GM12873 (cell line): Measurements from ENCODE around the gene PRM1.

Experiments
- CTCF ChIP-seq: IDR thresholded peaks from 2 replicates; pipeline ENCODE4 v1.5.1; 2012; ENCODE audit warnings: low read depth, mild to moderate bottlenecking, moderate library complexity, low read length, control low read depth; ENCODE audit not compliant: insufficient read depth; ENCODE audit errors: missing control alignments

The PRM1 gene

DNA sequence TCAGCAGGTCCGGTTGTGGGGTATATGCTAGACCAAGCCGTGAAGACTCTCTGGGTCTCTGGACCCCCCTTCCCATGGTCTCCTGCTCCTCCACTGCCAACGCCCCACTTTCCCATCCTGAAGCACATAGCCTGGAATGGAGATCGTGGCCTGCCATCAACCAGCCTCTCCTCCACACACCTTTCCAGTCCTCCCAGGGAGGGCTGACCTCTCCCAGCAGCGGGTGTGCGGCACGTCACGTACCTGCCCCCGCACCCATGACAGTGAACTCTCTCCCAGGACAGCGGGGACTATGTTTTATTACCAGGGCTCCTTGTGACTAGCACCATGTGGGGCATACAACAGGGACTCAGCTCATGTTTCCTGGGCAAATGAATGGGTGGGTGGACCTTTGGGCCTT is 9.5 kb downstream of the PRM1 start:
- TF ChIP-seq CTCF = no peak

DNA sequence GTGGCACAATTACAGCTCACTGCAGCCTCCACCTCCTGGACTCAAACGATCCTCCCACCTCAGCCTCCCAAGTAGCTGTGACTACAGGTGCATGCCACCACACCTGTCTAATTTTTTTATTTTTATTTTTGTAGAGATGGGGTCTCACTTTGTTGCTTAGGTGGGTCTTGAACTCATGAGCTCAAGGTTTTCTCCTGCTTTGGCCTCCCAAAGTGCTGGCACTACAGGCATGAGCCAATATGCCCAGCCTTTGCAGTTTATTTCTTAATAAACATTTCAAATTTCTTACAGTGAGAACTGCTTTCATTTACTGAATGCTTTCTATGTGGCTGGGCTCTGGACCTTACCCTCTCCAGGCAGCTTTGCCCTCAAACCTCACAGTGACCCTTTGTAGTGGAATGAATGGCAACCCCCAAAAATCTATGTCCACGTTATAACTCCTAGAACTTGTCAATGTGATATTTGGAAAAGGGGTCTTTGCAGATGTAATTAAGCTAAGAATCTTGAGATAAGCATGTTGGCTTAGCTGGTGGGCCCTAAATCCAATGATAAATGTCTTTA is 10.4 kb downstream of the PRM1 start:
- TF ChIP-seq CTCF = no peak

- no peak for TF ChIP-seq CTCF
Measured at GRCh38 chr16:11268921-11269375, 12.2 kb downstream of the PRM1 start, which contains the start of gene TNP2. Gene TNP2, minus strand, starts transcription at chr16:11269325. Its CDS starts 63 bp downstream, at chr16:11269262.

DNA sequence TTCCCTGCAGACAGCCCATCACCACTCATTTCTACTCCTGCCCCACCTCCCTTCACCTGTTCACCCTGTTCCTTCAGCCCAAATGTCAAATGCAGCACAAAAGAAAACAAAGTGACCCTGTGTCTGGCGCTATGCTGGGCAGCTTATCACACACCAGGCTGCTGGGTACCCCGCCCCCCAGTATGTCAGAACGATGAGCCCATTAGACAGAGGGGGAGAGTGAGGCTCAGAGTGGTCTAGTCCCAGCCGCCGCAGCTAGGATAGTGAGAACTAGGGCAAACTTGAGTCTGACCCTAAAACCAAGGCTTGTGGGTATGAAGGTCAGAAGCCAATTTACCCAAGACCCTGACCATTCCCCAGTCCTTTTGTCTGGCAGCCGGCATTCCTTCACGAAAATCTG is 16.0 kb downstream of the PRM1 start:
- no peak for TF ChIP-seq CTCF

GRCh38 chr16:11264155-11264832 is 16.8 kb downstream of the PRM1 start:
- TF ChIP-seq CTCF = no peak

DNA sequence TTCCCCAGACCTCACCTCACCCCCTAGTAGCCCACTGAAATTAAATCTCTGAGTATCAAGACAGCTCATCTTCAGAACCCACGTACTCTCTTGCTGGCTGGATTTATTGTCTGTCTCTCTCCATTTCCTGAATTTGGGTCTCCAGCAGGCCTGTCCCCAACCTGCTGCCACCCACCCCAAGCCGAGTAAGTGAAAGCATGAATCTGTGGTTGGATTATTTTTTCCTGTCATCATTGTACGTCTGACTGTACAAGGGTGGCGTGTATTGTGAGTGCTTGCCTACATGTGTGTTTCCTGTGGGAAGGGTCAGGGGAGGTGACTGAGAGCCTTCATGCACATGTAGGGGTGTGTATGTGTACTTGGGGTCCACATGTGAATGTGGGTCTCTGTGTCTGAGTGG is 17.4 kb downstream of the PRM1 start:
- TF ChIP-seq CTCF = no peak

DNA sequence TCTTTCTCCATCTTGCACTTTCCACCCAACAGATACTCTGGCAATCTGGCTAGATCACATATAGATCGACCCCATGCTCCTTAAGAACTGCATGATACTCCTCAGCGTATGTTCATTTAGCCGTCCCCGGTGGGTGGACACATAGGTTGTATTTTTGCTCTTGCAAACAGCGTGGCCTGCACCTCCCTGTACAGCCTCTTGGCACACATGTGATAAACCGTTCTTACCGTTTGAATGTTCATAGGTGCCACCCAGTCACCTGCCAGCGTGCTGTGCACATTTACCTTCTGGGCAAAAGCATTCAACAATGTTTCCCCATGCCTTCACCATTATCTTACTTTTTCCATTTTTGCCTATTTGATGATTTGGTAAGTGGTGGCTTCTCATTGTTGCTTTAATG is 18.2 kb downstream of the PRM1 start:
- TF ChIP-seq CTCF = no peak
